GM20431 (cell line): ENCODE measurements around the gene CABCOCO1.

Source experiments
- in situ Hi-C: fragments of 300-500 bp; cut with MseI, MboI; formaldehyde crosslinking; loops from one replicate; pipeline ENCODE4 v1.15.0; 2020; ENCODE audit warnings: low sequenced_read_pairs; ENCODE audit not compliant: unreplicated experiment

Gene CABCOCO1, protein sequence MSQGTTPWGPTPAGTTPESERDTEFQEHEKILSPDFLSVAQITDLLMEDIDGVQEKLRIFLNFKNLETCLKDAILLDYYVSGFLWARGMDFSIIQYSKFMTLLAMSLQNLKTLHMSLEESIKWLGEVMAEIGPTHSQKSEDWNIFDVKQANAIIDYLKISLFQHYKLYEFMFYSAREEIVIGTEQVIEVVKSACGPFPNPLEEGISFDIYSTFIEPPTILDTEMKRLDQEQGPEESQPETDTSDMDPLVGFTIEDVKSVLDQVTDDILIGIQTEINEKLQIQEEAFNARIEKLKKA

GRCh38 chr10:61662794-61663259, at the start of gene CABCOCO1:
CABCOCO1 (plus strand) TSS chr10:61662929; CDS start chr10:61662973, 44 bp downstream.
- in situ Hi-C loops: no loop called here

GRCh38 chr10:61613665-61614064, 49.1 kb upstream of the CABCOCO1 start:
- in situ Hi-C loops: no loop called here

- in situ Hi-C loops: no loop called here
Observed at GRCh38 chr10:61616611-61617010, 46.1 kb upstream of the CABCOCO1 start.

DNA sequence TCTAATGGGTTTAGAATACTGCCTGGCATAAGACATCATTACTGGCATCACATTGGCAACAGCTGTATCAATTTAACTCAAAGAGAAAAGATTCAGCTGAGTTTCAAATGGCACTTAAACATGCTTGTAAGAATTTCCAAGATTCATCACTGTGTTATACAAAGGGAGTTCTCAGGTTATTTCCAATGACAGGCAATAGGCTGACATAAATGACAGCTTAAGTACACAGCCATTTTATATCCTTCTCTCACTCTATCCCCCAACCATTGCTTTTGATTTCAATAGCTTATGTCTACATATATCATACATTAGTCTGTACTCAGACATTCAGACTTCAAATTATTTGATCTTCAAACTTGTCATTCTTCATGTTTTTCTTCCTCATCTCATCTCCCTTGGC, 45.5 kb upstream of the CABCOCO1 start:
- in situ Hi-C loops: no loop called here

GRCh38 chr10:61617586-61617985, 45.1 kb upstream of the CABCOCO1 start:
- in situ Hi-C loops: no loop called here

DNA sequence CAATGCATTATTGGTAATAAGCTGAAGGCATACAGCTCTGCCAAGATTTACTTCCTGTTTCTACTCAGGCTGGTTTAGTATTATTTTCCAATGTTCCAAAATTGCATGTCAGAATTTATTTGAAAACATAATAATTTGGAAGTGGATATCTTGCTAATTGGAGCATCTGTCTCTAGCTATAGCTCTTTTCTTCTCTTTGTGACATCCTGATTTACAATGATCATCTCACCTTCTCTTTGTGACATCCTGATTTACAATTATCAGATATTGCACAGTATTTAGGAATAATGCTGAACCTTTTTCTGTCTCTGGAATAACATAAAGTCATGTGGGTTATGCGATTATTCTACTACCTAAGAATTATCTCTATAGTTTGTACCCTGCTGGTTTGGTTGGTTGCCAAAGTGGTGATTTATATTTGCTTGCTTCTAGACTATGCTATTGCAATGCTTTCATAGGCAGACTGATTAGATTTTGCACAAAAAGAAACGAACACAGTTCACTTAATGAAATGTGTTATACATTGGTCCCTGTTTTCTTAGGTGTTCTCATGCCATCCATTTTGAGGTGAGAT, 44.3 kb upstream of the CABCOCO1 start:
- in situ Hi-C loops: no loop called here

DNA sequence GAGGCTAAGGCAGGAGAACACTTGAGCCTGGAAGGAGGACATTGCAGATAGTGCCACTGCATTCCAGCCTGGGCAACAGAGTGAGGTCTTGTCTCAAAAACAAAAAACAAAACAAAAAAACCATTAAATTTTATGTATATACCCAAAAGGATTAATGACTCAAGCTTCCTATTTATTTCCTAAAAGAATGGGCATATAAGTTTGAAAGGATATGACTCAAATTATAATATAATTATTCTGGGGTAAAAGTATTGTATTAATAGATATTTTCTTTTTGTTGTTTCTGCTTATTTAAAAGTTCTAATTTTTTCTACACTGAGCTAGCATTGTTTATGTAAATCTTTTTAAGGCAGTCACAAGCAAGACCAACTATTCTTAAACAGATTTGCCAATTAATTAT, 42.2 kb upstream of the CABCOCO1 start:
- in situ Hi-C loops: no loop called here

DNA sequence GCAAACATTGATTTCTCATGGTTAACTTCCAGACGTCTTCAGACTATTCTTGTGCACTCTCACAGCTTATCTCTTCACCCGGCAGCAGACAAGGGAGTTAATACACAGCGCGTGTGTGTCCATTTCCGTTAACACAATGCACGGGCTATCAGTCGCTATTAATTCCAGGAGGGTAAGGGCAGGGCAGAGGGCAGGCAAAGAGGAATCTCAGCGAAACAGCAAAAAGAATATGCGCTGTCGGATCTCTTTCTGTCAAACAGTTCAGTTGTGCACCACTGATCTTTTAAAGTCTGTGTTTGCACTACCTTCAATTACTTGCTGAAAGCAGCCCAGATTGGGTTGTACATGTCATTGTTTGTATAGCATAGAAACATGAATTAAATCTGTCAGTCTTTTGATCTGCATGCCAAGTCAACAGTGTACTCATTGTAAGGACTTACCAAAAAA, 41.1 kb upstream of the CABCOCO1 start:
- in situ Hi-C loops: no loop called here

DNA sequence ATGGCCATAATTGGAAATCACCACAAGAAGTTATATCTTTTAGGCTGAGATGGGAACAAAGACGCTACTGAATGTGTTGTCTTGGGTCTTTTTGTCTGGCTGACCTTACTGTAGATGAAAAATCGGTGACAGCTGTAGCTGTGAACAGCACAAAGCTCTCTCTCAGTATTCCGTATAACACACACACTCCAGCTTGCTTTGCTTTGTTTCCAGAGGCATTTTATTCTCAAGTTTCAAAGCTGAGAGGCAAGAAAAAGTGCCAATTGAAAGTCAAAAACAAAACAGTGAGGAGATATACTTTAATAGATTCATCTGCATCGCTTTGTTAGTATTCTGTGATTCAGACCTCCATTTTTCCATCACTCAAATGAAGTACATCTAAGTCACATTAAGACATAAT, 39.6 kb upstream of the CABCOCO1 start:
- in situ Hi-C loops: no loop called here

GRCh38 chr10:61626209-61626608, 36.5 kb upstream of the CABCOCO1 start:
- in situ Hi-C loops: no loop called here

DNA sequence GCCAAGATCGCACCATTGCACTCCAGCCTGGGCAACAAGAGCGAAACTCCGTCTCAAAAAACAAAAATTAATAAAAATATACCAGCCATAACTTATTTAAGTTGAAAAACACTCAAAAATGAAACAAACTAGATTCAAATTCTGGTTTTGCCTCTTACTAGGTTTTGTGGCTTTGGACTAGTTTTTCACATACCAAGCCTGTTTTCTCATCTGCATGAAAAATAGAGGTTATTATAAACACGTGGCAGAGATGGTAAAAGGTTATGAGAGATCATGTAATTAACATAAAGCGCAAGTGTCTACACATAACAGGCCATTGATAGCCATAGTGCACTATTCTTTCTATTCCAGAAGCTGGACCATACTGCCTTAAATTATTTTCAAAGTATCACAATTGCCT, 35.5 kb upstream of the CABCOCO1 start:
- in situ Hi-C loops: no loop called here

DNA sequence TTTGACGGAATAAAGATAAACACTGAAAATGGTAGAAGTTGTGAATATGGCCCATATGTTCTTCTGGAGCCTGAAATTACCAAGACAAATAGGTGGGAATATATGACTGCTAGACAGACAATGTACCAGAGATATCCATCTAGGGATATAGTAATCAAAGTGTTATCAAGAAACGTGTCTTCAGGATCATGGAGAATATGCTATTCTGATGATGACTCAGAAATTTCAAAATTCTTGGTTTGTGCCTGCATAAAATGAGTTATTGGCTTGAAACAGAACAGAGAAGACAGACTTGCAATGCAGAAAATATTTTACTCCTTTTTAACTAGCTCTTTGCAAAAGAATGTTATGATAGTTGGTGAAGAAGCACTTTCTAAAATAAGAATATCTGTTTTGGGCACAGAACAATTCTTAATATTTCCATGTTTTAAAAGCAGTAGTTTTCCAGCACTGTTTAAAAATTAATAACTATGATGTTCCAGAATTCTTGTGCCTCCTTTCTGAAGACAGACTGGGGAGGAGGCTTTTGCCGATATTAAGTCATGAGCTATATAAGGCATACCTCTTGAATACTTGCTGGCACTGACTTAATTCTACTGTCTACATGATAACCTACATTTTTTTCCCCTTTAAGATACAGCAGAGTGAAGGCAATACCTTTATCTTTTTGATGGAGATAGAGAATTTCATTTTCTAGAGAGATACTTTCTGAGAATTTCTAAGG, 34.4 kb upstream of the CABCOCO1 start:
- in situ Hi-C loops: no loop called here

DNA sequence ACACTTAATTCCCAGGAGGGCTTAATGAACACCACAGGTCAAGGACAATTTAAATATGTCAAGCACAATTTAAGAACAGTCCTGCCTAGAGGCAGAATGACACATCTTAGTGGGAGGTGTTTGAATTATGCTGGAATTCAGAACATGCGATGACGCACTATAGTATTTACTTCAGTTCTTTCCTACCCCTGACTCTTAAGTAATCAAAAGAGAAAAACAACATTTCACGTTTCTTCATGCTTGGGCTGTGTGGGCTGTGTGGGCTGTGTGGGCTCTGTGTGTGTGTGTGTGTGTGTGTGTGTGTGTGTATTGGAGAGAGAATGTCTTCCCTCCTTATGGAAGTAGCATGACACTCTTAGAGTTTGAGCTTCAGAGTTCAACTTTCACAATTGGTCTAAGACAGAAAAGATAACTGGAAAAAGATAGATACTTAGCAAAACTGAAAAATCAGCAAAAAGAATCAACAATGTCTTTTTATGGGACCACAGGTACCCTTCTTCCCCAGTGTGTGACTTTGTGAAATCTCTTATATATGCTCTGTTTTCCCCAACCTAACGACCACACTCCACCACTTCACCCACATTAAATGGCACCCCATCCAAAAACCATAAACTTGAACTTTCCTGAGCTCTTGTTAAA, 33.7 kb upstream of the CABCOCO1 start:
- in situ Hi-C loops: no loop called here

DNA sequence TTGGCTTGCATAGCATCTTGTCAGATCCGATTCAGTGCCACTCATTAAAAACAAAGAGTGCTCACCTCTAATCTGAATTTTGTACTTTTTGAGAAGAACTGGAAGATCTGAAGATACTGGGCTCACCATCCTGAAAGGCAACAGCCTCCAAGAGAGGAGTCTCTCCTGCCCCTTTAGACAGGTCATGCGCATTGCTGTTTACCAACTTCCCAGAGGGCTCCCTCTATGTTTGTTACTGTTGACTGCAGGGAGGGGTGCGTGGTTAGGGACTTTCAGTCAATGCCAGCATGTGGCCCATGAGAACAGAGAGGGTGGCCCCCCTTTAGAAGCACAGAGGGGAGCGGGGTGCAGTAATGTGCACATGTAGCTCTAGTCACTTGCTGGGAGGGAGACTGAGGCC, 33.2 kb upstream of the CABCOCO1 start:
- in situ Hi-C loops: no loop called here

- in situ Hi-C loops: no loop called here
Observed at GRCh38 chr10:61632057-61632670, 30.6 kb upstream of the CABCOCO1 start.

- in situ Hi-C loops: no loop called here
Observed at GRCh38 chr10:61633665-61634064, 29.1 kb upstream of the CABCOCO1 start.

GRCh38 chr10:61634746-61635145, 28.0 kb upstream of the CABCOCO1 start:
- in situ Hi-C loops: no loop called here

DNA sequence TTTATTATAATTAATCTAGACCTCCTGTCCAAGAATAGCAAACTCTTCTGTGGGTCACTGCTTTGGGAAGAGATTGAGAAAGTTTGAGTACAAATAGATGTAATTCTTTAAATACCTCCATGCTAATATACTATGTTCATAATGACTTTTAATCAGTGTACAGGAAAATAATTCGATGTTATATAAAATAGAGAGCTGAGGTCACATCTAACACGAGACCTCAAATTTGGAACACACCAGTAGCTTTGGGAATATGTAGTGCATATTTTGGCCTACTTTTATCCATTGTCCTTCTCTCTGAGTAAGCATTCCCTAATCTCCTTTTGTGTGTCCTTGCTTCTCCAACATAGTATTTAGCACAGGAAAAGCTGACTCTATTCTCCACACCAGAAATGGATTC, 27.3 kb upstream of the CABCOCO1 start:
- in situ Hi-C loops: no loop called here

- in situ Hi-C loops: no loop called here
Observed at GRCh38 chr10:61635932-61636331, 26.8 kb upstream of the CABCOCO1 start.

GRCh38 chr10:61639952-61640351, 22.8 kb upstream of the CABCOCO1 start:
- in situ Hi-C loops: no loop called here
